Renal cortex interstitium (tissue), 15 donors: Measurements from ENCODE around the gene FAM32A. TPM values are rescaled to one million over a fixed set of nuclear protein-coding genes. Genes with fewer than 3 reads are reported as not detected.

Source experiments
- DNase-seq, 11 donors: peaks; one replicate each; pipeline ENCODE4 v3.0.0-alpha.2; 2013; ENCODE audit warnings: low read depth in 9 of 11, low spot score in 4 of 11; ENCODE audit errors: extremely low read depth in 1 of 11
- long read RNA-seq, 16 experiments: transcript quantifications; one replicate each; lab custom pipeline, GENCODE V29; 2026
- polyA plus RNA-seq, 3 donors: library from polyadenylated mRNA; unstranded; fragments of 120-200 nt; gene quantifications; one replicate each; pipeline ENCODE4 v1.2.1, GENCODE V29; 2013; ENCODE audit not compliant: insufficient read length in 3 of 3

FAM32A gene
- 100 to 1,000 TPM; 102 to 130 (median 127) TPM for polyA plus RNA-seq
- long read RNA-seq, donor 1, transcript FAM32A-205 (3 exons, 1,168 nt) = minor isoform, 14 of 43 reads
- long read RNA-seq, donor 1, transcript FAM32A-201 (4 exons, 1,455 nt) = major isoform, 28 of 43 reads
- long read RNA-seq, donor 1, partial matches to known transcripts = 0 of 43 reads
- long read RNA-seq, donor 1, other reads (novel, unspliced or antisense) = 0 of 43 reads
- long read RNA-seq, donor 2, transcript FAM32A-205 (3 exons, 1,168 nt) = minor isoform, 8 of 45 reads
- long read RNA-seq, donor 2, transcript FAM32A-201 (4 exons, 1,455 nt) = major isoform, 37 of 45 reads
- long read RNA-seq, donor 2, partial matches to known transcripts = 0 of 45 reads
- long read RNA-seq, donor 2, other reads (novel, unspliced or antisense) = 0 of 45 reads
- long read RNA-seq, donor 3, transcript FAM32A-205 (3 exons, 1,168 nt) = minor isoform, 26 of 110 reads
- long read RNA-seq, donor 3, transcript FAM32A-201 (4 exons, 1,455 nt) = major isoform, 76 of 110 reads
- long read RNA-seq, donor 3, partial matches to known transcripts = 5 of 110 reads
- long read RNA-seq, donor 3, other reads (novel, unspliced or antisense) = 0 of 110 reads
- long read RNA-seq, donor 4, transcript FAM32A-205 (3 exons, 1,168 nt) = minor isoform, 24 of 61 reads
- long read RNA-seq, donor 4, transcript FAM32A-201 (4 exons, 1,455 nt) = major isoform, 36 of 61 reads
- long read RNA-seq, donor 4, partial matches to known transcripts = 0 of 61 reads
- long read RNA-seq, donor 4, other reads (novel, unspliced or antisense) = 0 of 61 reads
- long read RNA-seq, donor 5, transcript FAM32A-201 (4 exons, 1,455 nt) = major isoform, 67 of 87 reads
- long read RNA-seq, donor 5, transcript FAM32A-205 (3 exons, 1,168 nt) = minor isoform, 19 of 87 reads
- long read RNA-seq, donor 5, partial matches to known transcripts = 0 of 87 reads
- long read RNA-seq, donor 5, other reads (novel, unspliced or antisense) = 0 of 87 reads
- long read RNA-seq, donor 6, transcript FAM32A-205 (3 exons, 1,168 nt) = minor isoform, 15 of 55 reads
- long read RNA-seq, donor 6, transcript FAM32A-201 (4 exons, 1,455 nt) = major isoform, 40 of 55 reads
- long read RNA-seq, donor 6, partial matches to known transcripts = 0 of 55 reads
- long read RNA-seq, donor 6, other reads (novel, unspliced or antisense) = 0 of 55 reads
- long read RNA-seq, donor 7, transcript FAM32A-201 (4 exons, 1,455 nt) = major isoform, 60 of 90 reads
- long read RNA-seq, donor 7, transcript FAM32A-205 (3 exons, 1,168 nt) = minor isoform, 28 of 90 reads
- long read RNA-seq, donor 7, partial matches to known transcripts = 0 of 90 reads
- long read RNA-seq, donor 7, other reads (novel, unspliced or antisense) = 0 of 90 reads
- long read RNA-seq, donor 8 = 0 reads
- long read RNA-seq, donor 9, transcript FAM32A-201 (4 exons, 1,455 nt) = major isoform, 46 of 200 reads
- long read RNA-seq, donor 9, transcript FAM32A-205 (3 exons, 1,168 nt) = minor isoform, 18 of 200 reads
- long read RNA-seq, donor 9, partial matches to known transcripts = 134 of 200 reads
- long read RNA-seq, donor 9, other reads (novel, unspliced or antisense) = 0 of 200 reads
- long read RNA-seq, donor 10, transcript FAM32A-201 (4 exons, 1,455 nt) = major isoform, 49 of 78 reads
- long read RNA-seq, donor 10, transcript FAM32A-204 (3 exons, 798 nt) = minor isoform, 5 of 78 reads
- long read RNA-seq, donor 10, transcript FAM32A-205 (3 exons, 1,168 nt) = minor isoform, 16 of 78 reads
- long read RNA-seq, donor 10, partial matches to known transcripts = 8 of 78 reads
- long read RNA-seq, donor 10, other reads (novel, unspliced or antisense) = 0 of 78 reads
- long read RNA-seq, donor 11, transcript FAM32A-201 (4 exons, 1,455 nt) = major isoform, 39 of 57 reads
- long read RNA-seq, donor 11, transcript FAM32A-205 (3 exons, 1,168 nt) = minor isoform, 17 of 57 reads
- long read RNA-seq, donor 11, partial matches to known transcripts = 0 of 57 reads
- long read RNA-seq, donor 11, other reads (novel, unspliced or antisense) = 0 of 57 reads
- long read RNA-seq, donor 12, transcript FAM32A-201 (4 exons, 1,455 nt) = major isoform, 16 of 24 reads
- long read RNA-seq, donor 12, transcript FAM32A-205 (3 exons, 1,168 nt) = minor isoform, 8 of 24 reads
- long read RNA-seq, donor 12, partial matches to known transcripts = 0 of 24 reads
- long read RNA-seq, donor 12, other reads (novel, unspliced or antisense) = 0 of 24 reads
- long read RNA-seq, donor 13 = 0 reads
- long read RNA-seq, donor 14, transcript FAM32A-205 (3 exons, 1,168 nt) = minor isoform, 23 of 114 reads
- long read RNA-seq, donor 14, transcript FAM32A-201 (4 exons, 1,455 nt) = major isoform, 49 of 114 reads
- long read RNA-seq, donor 14, partial matches to known transcripts = 41 of 114 reads
- long read RNA-seq, donor 14, other reads (novel, unspliced or antisense) = 0 of 114 reads
- long read RNA-seq, donor 15, transcript FAM32A-205 (3 exons, 1,168 nt) = minor isoform, 8 of 34 reads
- long read RNA-seq, donor 15, transcript FAM32A-201 (4 exons, 1,455 nt) = major isoform, 25 of 34 reads
- long read RNA-seq, donor 15, partial matches to known transcripts = 0 of 34 reads
- long read RNA-seq, donor 15, other reads (novel, unspliced or antisense) = 0 of 34 reads
- long read RNA-seq, donor 16, transcript FAM32A-201 (4 exons, 1,455 nt) = major isoform, 113 of 342 reads
- long read RNA-seq, donor 16, transcript FAM32A-205 (3 exons, 1,168 nt) = minor isoform, 44 of 342 reads
- long read RNA-seq, donor 16, partial matches to known transcripts = 185 of 342 reads
- long read RNA-seq, donor 16, other reads (novel, unspliced or antisense) = 0 of 342 reads

DNA sequence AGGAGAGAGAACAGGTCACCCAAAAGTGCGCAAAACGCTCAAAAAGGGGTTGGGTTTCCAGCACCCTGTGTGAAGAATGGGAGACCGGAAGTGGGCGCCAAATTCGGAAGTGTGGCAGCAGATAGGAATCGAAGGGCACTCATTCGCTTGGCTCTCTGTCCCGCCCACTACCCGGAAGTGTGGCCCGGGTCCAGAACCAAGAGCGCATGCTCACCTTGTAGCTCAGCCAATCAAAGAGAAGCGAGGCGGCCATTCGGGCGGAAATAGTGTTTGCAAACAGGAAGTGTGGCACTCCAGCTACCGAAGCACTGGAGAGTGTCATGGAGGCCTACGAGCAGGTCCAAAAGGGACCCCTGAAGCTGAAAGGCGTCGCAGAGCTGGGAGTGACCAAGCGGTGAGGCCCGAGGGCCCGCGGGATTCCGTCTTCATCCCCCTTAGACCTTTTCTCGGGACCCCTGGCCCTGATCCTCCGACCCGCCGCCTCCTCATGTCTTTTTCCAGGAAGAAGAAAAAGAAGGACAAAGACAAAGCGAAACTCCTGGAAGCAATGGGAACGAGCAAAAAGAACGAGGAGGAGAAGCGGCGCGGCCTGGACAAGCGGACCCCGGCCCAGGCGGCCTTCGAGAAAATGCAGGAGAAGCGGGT, at the start of gene FAM32A:
Gene FAM32A, plus strand, starts transcription at position 288 of the 645 bp plus-strand sequence. Its CDS starts 33 bp downstream, at position 321.
- DNase-seq = peak; percentile 95 to 100 (median 99)

DNA sequence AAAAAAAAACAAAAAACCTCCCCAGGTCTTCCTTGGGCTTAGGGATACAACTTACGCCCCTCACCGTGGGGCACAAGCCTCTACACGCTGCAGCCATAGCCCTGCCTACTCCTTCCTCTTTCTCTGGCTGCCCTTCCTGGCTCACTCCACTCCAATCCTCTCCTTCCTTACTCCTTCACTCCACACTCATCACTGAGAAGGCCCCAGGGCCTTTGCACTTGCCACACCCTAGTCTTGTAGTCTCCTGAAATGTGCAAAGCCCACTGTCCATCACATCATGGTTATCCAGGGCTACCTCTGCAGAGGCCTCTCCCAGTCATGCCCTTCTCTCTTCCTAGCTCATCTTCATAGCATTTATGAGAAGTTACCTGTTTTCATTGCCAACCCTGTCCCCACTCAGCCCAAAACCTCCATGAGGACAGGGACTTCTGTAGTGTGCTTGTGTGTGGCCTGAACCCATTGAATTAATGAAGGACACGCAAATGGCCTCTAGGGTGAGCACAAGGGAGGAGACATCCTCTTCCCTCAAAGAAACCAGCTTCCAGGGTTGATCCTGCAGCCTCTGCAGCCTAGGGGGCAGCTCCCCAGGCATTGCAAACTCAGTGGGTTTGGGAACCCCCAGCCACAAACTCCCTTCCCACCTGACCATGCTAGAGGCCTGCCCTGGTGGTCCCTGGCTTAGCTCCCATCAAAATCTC, 49.6 kb upstream of the FAM32A start:
- no peak for DNase-seq

DNA sequence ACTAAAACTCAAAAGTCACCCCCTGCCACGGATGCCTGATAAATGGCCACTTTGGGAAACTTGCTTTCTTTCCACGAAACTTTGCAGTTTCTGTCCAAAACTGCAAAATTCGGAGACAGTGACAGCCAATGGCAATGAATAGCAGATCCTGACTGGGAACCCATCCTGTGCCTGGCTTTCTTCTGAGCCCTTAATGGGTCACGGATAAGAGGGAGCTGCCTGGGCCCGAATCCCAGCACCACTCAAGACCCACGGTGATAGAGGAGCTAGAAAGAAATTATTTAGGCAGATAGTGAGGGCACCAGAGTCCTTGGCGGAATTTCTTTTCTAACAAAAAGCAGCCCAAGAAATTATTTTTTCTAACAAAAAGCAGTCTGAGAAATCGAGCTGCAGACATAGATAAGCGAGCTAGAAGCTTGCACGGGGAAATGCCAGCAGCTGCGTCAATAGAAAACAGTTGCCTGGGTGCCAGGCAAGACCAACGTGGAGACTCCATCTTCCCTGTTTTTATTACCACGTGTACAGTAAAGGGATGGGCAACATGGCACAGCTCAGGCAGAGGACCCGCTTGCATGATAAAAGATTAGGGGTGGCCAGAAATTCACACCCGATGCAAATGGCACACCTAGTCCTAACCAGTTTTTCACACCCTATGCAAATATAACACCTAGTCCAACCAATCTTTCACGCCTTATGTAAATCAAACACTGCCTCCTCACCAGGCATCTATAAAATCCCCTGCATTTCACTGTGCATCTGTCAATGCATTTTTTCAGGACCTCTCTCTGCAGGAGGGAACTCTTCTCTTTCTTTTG, 48.8 kb upstream of the FAM32A start:
- no peak for DNase-seq

DNA sequence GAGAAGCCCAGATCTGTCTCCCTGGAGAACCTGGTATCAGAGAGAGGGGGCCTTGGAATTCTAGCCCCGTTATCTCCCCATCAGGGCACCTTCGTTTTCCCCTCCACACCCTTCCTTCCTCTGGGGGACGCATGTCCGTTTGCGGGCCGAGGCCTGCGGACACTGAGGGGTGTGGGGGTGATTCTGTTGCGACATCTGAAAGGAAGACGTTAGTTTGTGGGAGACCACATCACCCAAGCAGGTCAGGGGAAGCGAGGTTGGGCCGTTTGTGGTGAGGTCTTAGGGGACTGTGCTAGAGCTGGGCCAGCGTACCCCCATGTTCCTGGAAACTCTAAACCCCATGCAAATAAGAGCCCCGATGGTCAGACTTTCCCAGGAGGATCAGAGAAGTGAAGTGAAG, 45.5 kb upstream of the FAM32A start:
- no peak for DNase-seq

DNA sequence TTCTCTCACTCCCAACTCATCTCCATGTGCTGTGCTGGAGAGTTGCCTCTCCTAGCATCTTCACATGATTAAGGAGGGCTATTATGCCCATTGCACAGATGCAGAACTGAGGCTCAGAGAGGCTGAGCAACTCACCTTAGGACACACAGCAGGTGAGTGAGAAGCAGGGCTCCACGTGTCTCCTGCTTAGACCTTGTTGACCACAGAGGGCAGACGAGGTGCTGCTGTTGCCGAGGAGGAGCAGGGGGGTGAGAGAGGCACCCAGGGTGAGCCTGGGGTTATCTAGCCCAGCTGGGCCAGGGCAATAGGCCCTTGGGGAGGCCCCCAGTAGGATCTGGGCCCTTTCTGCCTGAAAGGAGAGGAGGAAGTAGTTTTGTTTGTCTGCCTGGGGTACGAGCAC, 44.2 kb upstream of the FAM32A start:
- DNase-seq = no peak

DNA sequence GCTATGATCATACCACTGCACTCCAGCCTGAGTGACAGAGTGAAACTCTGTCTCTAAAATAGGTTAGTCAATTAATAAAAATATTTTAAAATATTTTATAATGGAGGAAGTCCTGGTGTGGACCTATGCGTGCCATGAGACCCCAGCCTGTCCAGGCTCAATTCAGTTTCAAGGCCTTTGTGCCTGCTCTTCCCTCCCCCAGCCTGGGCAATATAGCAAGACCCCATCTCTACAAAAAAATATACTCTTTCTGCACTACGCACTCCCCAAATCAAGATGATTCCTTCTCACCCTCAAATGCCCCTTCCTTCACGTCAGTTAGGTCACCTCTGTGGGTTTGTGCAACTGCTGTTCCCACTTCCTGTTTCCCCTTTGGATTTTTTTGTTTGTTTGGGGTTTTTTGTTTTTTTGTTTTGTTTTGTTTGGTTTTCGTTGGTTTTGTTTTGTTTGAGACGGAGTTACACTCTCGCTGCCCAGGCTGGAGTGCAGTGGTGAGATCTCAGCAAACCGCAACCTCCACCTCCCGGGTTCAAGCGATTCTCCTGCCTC, 43.1 kb upstream of the FAM32A start:
- DNase-seq = no peak

DNA sequence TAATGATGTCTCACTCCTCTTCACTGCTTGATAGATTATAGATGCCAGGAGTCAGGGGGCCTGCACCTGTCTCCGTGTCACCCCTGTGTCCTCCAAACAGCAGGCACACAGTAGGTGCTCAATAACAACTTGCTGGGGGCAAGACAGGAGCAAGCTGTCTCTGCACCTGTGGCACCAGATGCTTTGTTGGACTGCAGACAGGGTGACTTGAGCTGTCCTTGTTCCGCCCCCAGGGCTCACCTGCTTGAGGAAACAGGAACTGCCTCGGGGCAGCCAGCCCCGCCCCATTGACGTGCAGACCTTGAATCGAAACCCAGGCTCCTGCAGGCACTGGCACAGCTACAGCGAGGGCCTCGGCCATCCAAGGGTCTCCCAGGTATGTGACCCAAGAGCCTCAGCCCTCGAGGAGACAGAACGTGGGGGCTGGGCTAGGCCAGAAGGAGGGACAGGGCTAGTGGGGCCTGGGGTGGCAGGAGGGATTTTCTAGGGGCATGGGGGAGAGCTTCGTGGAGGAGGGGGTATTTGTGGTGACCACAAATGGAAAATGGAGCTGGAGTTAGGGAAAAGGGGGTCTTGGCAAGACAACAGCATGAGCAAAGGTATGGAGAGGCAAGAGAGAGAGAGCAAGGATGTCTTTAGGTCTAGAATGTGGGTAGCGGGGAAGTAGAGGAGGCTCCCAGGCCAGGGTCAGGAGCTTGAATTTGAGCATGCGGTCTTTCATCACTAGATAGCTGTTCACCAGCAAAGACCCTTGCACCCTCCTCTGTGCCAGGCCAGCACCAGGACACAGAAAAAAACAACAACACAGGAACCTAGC, 41.6 kb upstream of the FAM32A start, which contains the start of gene HSH2D:
Gene HSH2D, plus strand, starts transcription at position 287 of the 817 bp plus-strand sequence. CDS start 5,066 bp downstream, outside the sequence.
- peak in 1 of 11 donors; percentile 11 for DNase-seq

DNA sequence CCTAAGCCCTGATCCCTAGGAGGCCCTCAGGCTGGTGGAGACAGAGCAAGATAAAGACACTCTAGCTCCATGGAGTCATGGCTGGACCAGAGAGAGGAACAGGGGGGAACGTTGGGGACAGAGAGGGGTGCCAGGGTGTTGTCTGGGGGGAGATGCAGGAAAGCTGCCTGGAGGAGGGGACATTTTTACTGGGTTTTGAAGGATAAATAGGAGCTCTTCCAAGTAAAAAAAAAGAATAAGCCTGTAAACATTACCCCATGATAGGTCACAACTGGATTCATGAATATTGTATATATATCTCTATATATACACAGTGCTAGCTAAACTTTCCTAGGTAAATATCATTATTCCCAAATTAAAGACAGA, 41.0 kb upstream of the FAM32A start:
- DNase-seq = no peak

DNA sequence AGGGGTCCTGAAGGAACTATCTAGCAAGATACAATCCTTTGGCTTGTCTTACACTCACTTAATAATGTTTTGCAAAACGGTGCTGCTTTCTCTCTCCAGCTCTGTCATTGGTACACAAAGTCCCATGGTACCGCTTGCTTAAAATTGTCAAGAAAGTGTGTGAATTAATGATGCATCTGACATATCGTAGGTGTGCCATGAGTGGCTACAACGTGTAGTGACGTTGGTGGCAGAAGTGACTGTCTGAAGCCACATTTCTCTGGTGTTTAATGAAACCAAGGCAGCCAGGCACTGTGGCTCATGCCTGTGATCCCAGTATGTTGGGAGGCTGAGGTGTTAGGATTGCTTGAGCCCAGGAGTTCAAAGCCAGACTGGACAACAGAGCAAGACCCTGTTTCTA, 39.1 kb upstream of the FAM32A start:
- DNase-seq = no peak

DNA sequence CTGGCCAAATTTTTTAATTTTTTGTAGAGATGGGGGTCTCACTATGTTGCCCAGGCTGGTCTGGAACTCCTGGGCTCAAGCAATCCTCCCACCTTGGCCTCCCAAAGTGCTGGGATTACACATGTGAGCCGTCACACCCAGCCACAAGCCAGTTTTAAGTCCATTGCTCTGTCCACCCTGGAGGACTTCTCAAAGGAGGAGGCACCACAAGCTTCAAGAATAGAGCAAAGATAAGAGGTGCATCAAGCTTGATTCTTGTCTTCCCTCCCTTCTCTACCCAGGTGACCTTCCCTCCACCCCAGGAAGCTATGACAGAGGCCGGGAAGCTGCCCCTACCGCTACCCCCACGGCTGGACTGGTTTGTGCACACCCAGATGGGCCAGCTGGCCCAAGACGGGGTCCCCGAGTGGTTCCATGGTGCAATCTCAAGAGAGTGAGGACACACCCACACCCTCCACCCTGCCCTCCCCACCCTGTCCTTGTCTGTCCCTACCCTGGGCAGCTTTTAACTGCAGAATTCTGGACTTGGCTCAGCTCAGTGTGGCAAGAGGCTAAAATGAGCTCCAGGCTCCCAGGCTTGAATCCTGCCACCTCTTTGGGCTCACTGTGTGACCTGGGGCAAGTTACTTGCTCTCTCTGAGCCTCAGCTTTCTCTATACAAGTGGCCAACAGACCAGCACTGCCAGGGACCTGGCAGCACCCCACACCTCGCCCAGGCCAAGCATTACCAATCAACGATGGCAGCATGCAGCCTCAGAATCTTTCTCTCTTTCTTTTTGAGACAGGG, 36.6 kb upstream of the FAM32A start:
- DNase-seq = no peak

DNA sequence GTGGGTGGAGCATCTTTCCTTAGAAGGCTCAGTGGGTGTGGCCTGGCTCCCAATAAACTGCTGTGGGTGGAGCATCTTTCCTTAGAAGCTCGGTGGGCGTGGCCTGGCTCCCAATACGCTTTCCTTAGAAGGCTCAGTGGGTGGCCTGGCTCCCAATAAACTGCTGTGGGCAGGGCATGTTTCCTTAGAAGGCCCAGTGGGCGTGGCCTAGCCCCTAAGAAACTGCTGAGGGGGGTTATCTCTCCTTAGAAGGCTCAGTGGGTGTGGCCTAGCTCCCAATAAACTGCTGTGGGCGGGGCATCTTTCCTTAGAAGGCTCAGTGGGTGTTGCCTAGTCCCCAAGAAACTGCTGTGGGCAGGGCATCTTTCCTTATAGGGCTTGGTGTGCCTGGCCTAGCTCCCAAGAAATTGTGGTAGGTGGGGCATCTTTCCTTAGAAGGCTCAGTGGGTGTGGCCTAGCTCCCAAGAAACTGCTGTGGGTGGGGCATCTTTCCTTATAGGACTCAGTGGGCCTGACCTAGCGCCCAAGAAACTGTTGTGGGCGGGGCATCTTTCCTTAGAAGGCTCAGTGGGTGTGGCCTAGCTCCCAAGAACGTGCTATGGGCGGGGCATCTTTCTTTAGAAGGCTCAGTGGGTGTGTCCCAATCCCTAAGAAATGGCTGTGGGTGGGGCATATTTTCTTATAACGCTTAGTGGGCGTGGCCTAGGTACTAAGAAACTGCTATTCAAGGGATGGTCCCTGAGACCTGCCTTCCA, 31.5 kb upstream of the FAM32A start:
- DNase-seq = no peak

DNA sequence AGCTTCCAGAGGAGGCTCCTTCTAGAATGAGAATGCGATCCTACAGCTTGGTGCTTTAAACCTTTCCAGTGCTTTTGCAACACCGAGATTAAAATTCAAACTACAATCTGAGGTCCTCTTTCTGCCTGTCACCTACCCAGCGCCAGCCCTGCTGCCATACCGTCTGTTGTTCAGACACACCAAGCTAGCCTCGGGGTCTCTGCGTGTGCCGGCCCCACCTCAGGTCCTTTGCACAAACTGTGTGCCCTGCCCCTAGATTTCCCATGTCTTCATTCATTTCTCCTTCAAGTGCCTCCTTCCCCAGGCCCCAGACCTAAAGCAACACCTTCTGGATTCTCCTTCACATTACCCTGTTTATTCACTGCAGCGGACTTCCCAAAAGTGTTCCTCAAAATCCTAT, 30.7 kb upstream of the FAM32A start:
- no peak for DNase-seq
